IMR-90 (cell line): ENCODE measurements around the gene PARP3.

Source experiments
- CEBPB ChIP-seq: IDR thresholded peaks from 2 replicates; pipeline ENCODE4 v1.6.1; 2012; ENCODE audit warnings: low read depth, low read length, improper control_type of control experiment
- FOS ChIP-seq: fragments of 150-350 bp; IDR thresholded peaks from 2 replicates; pipeline ENCODE4 v1.6.1; 2016; ENCODE audit warnings: low read depth, low read length
- MXI1 ChIP-seq: IDR thresholded peaks from 2 replicates; pipeline ENCODE4 v1.6.1; 2012; ENCODE audit warnings: low read depth, mild to moderate bottlenecking, low read length, moderate library complexity, borderline replicate concordance
- POLR2A ChIP-seq: IDR thresholded peaks from 2 replicates; pipeline ENCODE4 v1.6.1; 2012; ENCODE audit warnings: mild to moderate bottlenecking, low read depth, low read length
- RFX5 ChIP-seq: IDR thresholded peaks from 2 replicates; pipeline ENCODE4 v1.8.0; 2012; ENCODE audit warnings: low read depth, mild to moderate bottlenecking, low read length, moderate library complexity
- TF ChIP-seq, protein P1 (sequence below): conservative IDR thresholded peaks from 2 replicates; pipeline ENCODE4 v1.5.1; 2012; ENCODE audit warnings: mild to moderate bottlenecking, low read depth, low read length, improper control_type of control experiment
- TF ChIP-seq, protein P2 (sequence below): fragments of 150-350 bp; IDR thresholded peaks from 2 replicates; pipeline ENCODE4 v1.6.1; 2016; ENCODE audit warnings: low read depth, mild to moderate bottlenecking, low read length, moderate library complexity, borderline replicate concordance

DNA sequence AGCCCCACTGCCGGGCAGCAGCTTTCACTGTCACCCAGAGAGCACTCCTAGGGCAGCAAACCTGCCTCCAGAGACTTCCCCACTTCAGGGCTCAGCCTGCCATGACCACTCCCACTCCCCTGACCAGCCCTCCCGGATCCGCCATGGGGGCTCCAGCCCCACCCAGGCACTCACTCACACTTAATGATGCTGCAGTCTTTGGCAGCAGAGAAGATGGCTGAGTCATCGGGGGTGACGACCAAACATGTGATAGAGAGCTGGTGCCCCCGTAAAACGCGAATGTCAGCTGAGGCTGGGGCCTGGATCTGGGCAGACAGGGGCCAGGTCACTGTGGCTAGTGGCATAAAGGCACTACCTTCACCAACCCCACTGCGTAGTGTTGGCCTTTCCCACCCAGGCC is 5.1 kb upstream of the PARP3 start:
- TF ChIP-seq RFX5: no peak
- TF ChIP-seq, protein P1, sequence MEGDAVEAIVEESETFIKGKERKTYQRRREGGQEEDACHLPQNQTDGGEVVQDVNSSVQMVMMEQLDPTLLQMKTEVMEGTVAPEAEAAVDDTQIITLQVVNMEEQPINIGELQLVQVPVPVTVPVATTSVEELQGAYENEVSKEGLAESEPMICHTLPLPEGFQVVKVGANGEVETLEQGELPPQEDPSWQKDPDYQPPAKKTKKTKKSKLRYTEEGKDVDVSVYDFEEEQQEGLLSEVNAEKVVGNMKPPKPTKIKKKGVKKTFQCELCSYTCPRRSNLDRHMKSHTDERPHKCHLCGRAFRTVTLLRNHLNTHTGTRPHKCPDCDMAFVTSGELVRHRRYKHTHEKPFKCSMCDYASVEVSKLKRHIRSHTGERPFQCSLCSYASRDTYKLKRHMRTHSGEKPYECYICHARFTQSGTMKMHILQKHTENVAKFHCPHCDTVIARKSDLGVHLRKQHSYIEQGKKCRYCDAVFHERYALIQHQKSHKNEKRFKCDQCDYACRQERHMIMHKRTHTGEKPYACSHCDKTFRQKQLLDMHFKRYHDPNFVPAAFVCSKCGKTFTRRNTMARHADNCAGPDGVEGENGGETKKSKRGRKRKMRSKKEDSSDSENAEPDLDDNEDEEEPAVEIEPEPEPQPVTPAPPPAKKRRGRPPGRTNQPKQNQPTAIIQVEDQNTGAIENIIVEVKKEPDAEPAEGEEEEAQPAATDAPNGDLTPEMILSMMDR: no peak
- TF ChIP-seq POLR2A: no peak
- no peak for TF ChIP-seq FOS
- no peak for TF ChIP-seq MXI1
- TF ChIP-seq, protein P2, sequence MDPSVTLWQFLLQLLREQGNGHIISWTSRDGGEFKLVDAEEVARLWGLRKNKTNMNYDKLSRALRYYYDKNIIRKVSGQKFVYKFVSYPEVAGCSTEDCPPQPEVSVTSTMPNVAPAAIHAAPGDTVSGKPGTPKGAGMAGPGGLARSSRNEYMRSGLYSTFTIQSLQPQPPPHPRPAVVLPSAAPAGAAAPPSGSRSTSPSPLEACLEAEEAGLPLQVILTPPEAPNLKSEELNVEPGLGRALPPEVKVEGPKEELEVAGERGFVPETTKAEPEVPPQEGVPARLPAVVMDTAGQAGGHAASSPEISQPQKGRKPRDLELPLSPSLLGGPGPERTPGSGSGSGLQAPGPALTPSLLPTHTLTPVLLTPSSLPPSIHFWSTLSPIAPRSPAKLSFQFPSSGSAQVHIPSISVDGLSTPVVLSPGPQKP: no peak
- TF ChIP-seq CEBPB: no peak
